ENCODE results near the gene DAGLB.

DNA sequence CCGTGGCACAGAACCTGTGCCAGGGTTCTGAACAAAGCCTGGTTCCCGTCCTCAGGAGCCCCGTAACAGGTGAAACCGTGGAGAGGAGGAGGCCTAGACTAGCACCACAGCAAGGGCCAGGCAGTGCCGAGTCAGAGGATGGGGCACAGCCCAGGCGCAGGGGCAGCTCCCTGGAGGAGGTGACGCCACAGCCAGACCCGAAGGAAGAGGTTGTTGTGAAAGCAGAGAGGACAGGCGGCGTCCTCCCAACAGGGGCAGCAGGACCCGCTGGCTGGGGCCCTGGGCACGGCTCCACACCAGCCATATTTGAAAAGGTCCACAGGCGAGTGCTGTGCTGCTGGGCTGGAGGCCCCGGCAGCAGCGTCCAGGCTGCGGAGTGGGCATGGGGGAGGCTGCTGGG is 25.7 kb downstream of the DAGLB start:
- no peak for TF ChIP-seq GATA3 (IDR thresholded peaks at IDR 0.05; ENCODE audit: low read depth, low read length)
- TF ChIP-seq GATA2 (IDR thresholded peaks at IDR 0.05; ENCODE audit: low read depth, low read length) = no peak
